HG02588 (cell line): Measurements from ENCODE around the gene DVL2.
"Not testable (repeated sequence)": the region's sequence is repeated elsewhere in the genome, so short reads cannot be mapped to it uniquely, and the experiment has no call there.

ENCODE experiments used
- ATAC-seq: cut with Tn5 transposase; IDR thresholded peaks from one replicate; pipeline ENCODE4 v1.9.1; 2021; ENCODE audit warnings: mild to moderate bottlenecking, moderate library complexity; ENCODE audit not compliant: unreplicated experiment

Gene DVL2

GRCh38 chr17:7256766-7257456 is 22.6 kb upstream of the DVL2 start:
- no peak for ATAC-seq

- no peak for ATAC-seq
Measured at GRCh38 chr17:7254511-7254910, 20.2 kb upstream of the DVL2 start.

GRCh38 chr17:7253082-7253481 is 18.8 kb upstream of the DVL2 start:
- no peak for ATAC-seq

GRCh38 chr17:7252176-7253043 is 18.1 kb upstream of the DVL2 start, which contains the start of gene ELP5:
Gene ELP5, plus strand, starts transcription at chr17:7252215. Its CDS starts 336 bp downstream, at chr17:7252551.
- peak; percentile 43 for ATAC-seq

GRCh38 chr17:7251661-7252175 is 17.4 kb upstream of the DVL2 start, which contains the start of gene CTDNEP1:
Gene CTDNEP1, minus strand, starts transcription at chr17:7251734. Its CDS starts 438 bp downstream, at chr17:7251296.
- ATAC-seq: peak; percentile 77

GRCh38 chr17:7250695-7251627 is 16.6 kb upstream of the DVL2 start:
- peak; percentile 2 for ATAC-seq

GRCh38 chr17:7249830-7250229 is 15.5 kb upstream of the DVL2 start:
- no peak for ATAC-seq

- no peak for ATAC-seq
Measured at GRCh38 chr17:7249214-7249613, 14.9 kb upstream of the DVL2 start.

- ATAC-seq: no peak
Measured at GRCh38 chr17:7248796-7249195, 14.5 kb upstream of the DVL2 start.

GRCh38 chr17:7246779-7247178 is 12.5 kb upstream of the DVL2 start:
- ATAC-seq: no peak

- ATAC-seq: not testable (repeated sequence)
Measured at GRCh38 chr17:7243838-7244237, 9.5 kb upstream of the DVL2 start.

GRCh38 chr17:7243453-7243729 is 9.1 kb upstream of the DVL2 start:
- no peak for ATAC-seq

GRCh38 chr17:7242717-7243452 is 8.6 kb upstream of the DVL2 start:
- peak; percentile 37 for ATAC-seq

- ATAC-seq: peak; percentile 33
Measured at GRCh38 chr17:7241783-7242716, 7.7 kb upstream of the DVL2 start, which contains the start of gene GABARAP. Gene GABARAP, minus strand, starts transcription at chr17:7242449. Its CDS starts 119 bp downstream, at chr17:7242330.

- ATAC-seq: no peak
Measured at GRCh38 chr17:7241090-7241733, 6.9 kb upstream of the DVL2 start.

- no peak for ATAC-seq
Measured at GRCh38 chr17:7240375-7240774, 6.1 kb upstream of the DVL2 start.

- ATAC-seq: peak; percentile 42
Measured at GRCh38 chr17:7239091-7240027, 5.0 kb upstream of the DVL2 start, which contains the start of gene PHF23. Gene PHF23, minus strand, starts transcription at chr17:7239457. Its CDS starts 178 bp downstream, at chr17:7239279.
